Sigmoid colon (tissue), 4 donors: ENCODE data around the gene AMOT.

ENCODE experiments used
- CTCF ChIP-seq, 4 experiments: fragments of 450-650 bp in 3 of 4; fragments of 200-600 bp in 1 of 4; IDR thresholded peaks; one replicate each; pipeline ENCODE4 v1.5.1; 2016 to 2019; ENCODE audit warnings: antibody characterized with exemption in 4 of 4, mild to moderate bottlenecking in 3 of 4, moderate library complexity in 2 of 4
- EP300 ChIP-seq, 4 donors: sonication (generic); formaldehyde crosslinking; IDR thresholded peaks; one replicate each; pipeline ENCODE4 v1.6.1; 2017; ENCODE audit warnings: antibody characterized with exemption in 4 of 4
- POLR2A ChIP-seq, 2 donors: fragments of 450-650 bp; IDR thresholded peaks; one replicate each; pipeline ENCODE4 v1.6.1; 2016; ENCODE audit warnings: antibody characterized with exemption in 2 of 2, mild to moderate bottlenecking in 2 of 2, moderate library complexity in 2 of 2
- POLR2AphosphoS5 ChIP-seq, 4 donors: sonication (generic); formaldehyde crosslinking; IDR thresholded peaks; one replicate each; pipeline ENCODE4 v1.6.1; 2017; ENCODE audit warnings: antibody characterized with exemption in 4 of 4

- TF ChIP-seq POLR2A (IDR thresholded peaks at IDR 0.05) (no peak), CTCF (IDR thresholded peaks at IDR 0.05) (no peak), POLR2AphosphoS5 (IDR thresholded peaks at IDR 0.05) (no peak), EP300 (IDR thresholded peaks at IDR 0.05) (no peak)
Measured at GRCh38 chrX:112812741-112813140, 27.9 kb downstream of the AMOT start.
